ENCODE results near the gene NNT. TPM values are rescaled to one million over a fixed set of nuclear protein-coding genes. Genes with fewer than 3 reads are reported as not detected.
"Not testable (repeated sequence)": the region's sequence is repeated elsewhere in the genome, so short reads cannot be mapped to it uniquely, and the experiment has no call there.

The NNT gene
- total RNA-seq, 1 donor from 2014 or later, result 40.3 TPM

- no peak for DNase-seq (ENCODE audit: extremely low spot score in 2 of 2)
- Histone ChIP-seq H3K27ac (no peak overlapping the region), H3K4me1 (no peaks in the 10 kb centered on the region), H3K9me3 (no peaks in the 10 kb centered on the region), H3K4me3 (no peak overlapping the region), H3K27me3 (no peaks in the 10 kb centered on the region), H3K36me3 (peaks cover 0 to 19% of the 10 kb centered on the region in 2 donors)
- TF ChIP-seq POLR2A (IDR thresholded peaks at IDR 0.05) (no peak), POLR2AphosphoS5 (IDR thresholded peaks at IDR 0.05; ENCODE audit: insufficient read depth in 1 of 2, low read depth in 1 of 2) (no peak), CTCF (IDR thresholded peaks at IDR 0.05) (no peak)
- intact Hi-C loops (cut with DNase I), result no loop called here
These were observed 98.2 kb downstream of the NNT start for GRCh38 chr5:43701227-43701626.

GRCh38 chr5:43702293-43702692, 99.3 kb downstream of the NNT start:
- DNase-seq (ENCODE audit: extremely low spot score in 2 of 2), result no peak
- Histone ChIP-seq H3K4me1 (no peaks in the 10 kb centered on the region), H3K4me3 (no peak overlapping the region), H3K27me3 (no peaks in the 10 kb centered on the region), H3K27ac (no peak overlapping the region), H3K36me3 (peaks cover 0 to 19% of the 10 kb centered on the region in 2 donors), H3K9me3 (no peaks in the 10 kb centered on the region)
- intact Hi-C loops (cut with DNase I), result no loop called here
- no peak for TF ChIP-seq CTCF (IDR thresholded peaks at IDR 0.05)
- TF ChIP-seq POLR2AphosphoS5 (IDR thresholded peaks at IDR 0.05; ENCODE audit: insufficient read depth in 1 of 2, low read depth in 1 of 2), result no peak
- no peak for TF ChIP-seq POLR2A (IDR thresholded peaks at IDR 0.05)

GRCh38 chr5:43702815-43703214, 99.8 kb downstream of the NNT start:
- intact Hi-C loops (cut with DNase I), result no loop called here
- Histone ChIP-seq H3K27me3 (no peaks in the 10 kb centered on the region), H3K27ac (no peak overlapping the region), H3K36me3 (peaks cover 0 to 19% of the 10 kb centered on the region in 2 donors), H3K9me3 (no peaks in the 10 kb centered on the region), H3K4me1 (no peaks in the 10 kb centered on the region), H3K4me3 (no peak overlapping the region)
- no peak for TF ChIP-seq POLR2AphosphoS5 (IDR thresholded peaks at IDR 0.05; ENCODE audit: insufficient read depth in 1 of 2, low read depth in 1 of 2)
- no peak for TF ChIP-seq POLR2A (IDR thresholded peaks at IDR 0.05)
- TF ChIP-seq CTCF (IDR thresholded peaks at IDR 0.05), result no peak
- no peak for DNase-seq (ENCODE audit: extremely low spot score in 2 of 2)

GRCh38 chr5:43704243-43704642, 101.3 kb downstream of the NNT start:
- no peak for TF ChIP-seq POLR2AphosphoS5 (IDR thresholded peaks at IDR 0.05; ENCODE audit: insufficient read depth in 1 of 2, low read depth in 1 of 2)
- TF ChIP-seq CTCF (IDR thresholded peaks at IDR 0.05), result no peak
- no peak for TF ChIP-seq POLR2A (IDR thresholded peaks at IDR 0.05)
- no peak for DNase-seq (ENCODE audit: extremely low spot score in 2 of 2)
- H3K4me1 ChIP-seq, result no peaks in the 10 kb centered on the region
- H3K4me3 ChIP-seq, result no peak overlapping the region
- no peaks in the 10 kb centered on the region for H3K27me3 ChIP-seq
- H3K9me3 ChIP-seq, result no peaks in the 10 kb centered on the region
- intact Hi-C loops (cut with DNase I), result no loop called here
- no peak overlapping the region for H3K27ac ChIP-seq
- peaks cover 0 to 19% of the 10 kb centered on the region in 2 donors for H3K36me3 ChIP-seq

- H3K4me1 ChIP-seq; H3K4me3 ChIP-seq; H3K27ac ChIP-seq; H3K27me3 ChIP-seq; intact Hi-C loops (cut with DNase I); H3K9me3 ChIP-seq; DNase-seq (ENCODE audit: extremely low spot score in 2 of 2): not testable (repeated sequence)
- H3K36me3 ChIP-seq, result peaks cover 0 to 19% of the 10 kb centered on the region in 2 donors
These were observed 103.6 kb downstream of the NNT start for GRCh38 chr5:43706576-43706975.

- Histone ChIP-seq H3K36me3 (no peaks in the 10 kb centered on the region), H3K4me1 (no peaks in the 10 kb centered on the region), H3K9me3 (no peaks in the 10 kb centered on the region), H3K27me3 (no peaks in the 10 kb centered on the region), H3K4me3 (no peak overlapping the region), H3K27ac (no peak overlapping the region)
- DNase-seq (ENCODE audit: extremely low spot score in 2 of 2), result no peak
- intact Hi-C loops (cut with DNase I), result no loop called here
- TF ChIP-seq POLR2AphosphoS5 (IDR thresholded peaks at IDR 0.05; ENCODE audit: insufficient read depth in 1 of 2, low read depth in 1 of 2), result no peak
- TF ChIP-seq CTCF (IDR thresholded peaks at IDR 0.05), result no peak
- TF ChIP-seq POLR2A (IDR thresholded peaks at IDR 0.05), result no peak
These were observed 108.5 kb downstream of the NNT start for GRCh38 chr5:43711496-43711895.
